Measurements from ENCODE around the gene NDST3. TPM values are rescaled to one million over a fixed set of nuclear protein-coding genes. Genes with fewer than 3 reads are reported as not detected.

The NDST3 gene
- total RNA-seq, 1 experiment from 2014 or later = not detected

DNA sequence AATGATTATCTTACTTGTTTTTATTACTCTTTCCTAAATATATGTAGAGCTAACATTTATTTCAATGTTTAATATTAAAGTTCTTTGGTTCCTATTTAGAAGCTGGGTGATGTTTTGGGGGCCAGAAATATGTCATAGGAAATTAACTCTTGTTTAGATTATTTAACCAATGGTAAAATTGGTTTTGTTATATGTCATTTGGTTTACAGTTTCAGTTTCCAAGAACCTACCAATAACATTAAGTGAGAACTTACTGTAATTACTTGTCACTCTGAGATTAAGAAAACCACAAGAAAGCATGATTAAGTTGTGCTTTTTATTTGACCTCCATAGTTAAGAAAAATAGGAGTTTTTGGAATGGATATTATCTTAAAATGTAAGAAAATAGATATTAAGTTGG lies 121.2 kb downstream of the NDST3 start:
- H3K36me3 ChIP-seq (ENCODE audit: control insufficient read depth, insufficient read depth, low read length) = no peaks in the 10 kb centered on the region
- no peaks in the 10 kb centered on the region for H3K9me3 ChIP-seq (ENCODE audit: control insufficient read depth, insufficient read depth, low read depth, low read length)
- CTCF ChIA-PET = no interaction called here
- no peak for DNase-seq (ENCODE audit: low read depth, low spot score)
- no peaks in the 10 kb centered on the region for H3K27me3 ChIP-seq (ENCODE audit: control insufficient read depth, insufficient read depth, low read length)
- ATAC-seq = no peak
- TF ChIP-seq TCF7L2 (IDR thresholded peaks at IDR 0.05; ENCODE audit: low read depth, low read length) (no peak), SIN3A (IDR thresholded peaks at IDR 0.05; ENCODE audit: borderline replicate concordance, insufficient read depth, low read depth, low read length) (no peak), POLR2AphosphoS5 (IDR thresholded peaks at IDR 0.05; ENCODE audit: low read depth, low read length) (no peak)
- TF ChIP-seq, protein P1, sequence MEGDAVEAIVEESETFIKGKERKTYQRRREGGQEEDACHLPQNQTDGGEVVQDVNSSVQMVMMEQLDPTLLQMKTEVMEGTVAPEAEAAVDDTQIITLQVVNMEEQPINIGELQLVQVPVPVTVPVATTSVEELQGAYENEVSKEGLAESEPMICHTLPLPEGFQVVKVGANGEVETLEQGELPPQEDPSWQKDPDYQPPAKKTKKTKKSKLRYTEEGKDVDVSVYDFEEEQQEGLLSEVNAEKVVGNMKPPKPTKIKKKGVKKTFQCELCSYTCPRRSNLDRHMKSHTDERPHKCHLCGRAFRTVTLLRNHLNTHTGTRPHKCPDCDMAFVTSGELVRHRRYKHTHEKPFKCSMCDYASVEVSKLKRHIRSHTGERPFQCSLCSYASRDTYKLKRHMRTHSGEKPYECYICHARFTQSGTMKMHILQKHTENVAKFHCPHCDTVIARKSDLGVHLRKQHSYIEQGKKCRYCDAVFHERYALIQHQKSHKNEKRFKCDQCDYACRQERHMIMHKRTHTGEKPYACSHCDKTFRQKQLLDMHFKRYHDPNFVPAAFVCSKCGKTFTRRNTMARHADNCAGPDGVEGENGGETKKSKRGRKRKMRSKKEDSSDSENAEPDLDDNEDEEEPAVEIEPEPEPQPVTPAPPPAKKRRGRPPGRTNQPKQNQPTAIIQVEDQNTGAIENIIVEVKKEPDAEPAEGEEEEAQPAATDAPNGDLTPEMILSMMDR (IDR thresholded peaks at IDR 0.05) = no peak
- no peak overlapping the region for H3K4me3 ChIP-seq (ENCODE audit: low read depth in 2 of 2, low read length in 2 of 2)
- in situ Hi-C loops (cut with HindIII; ENCODE audit: low pct_unique_long_range_greater_than_20kb, low sequenced_read_pairs) = no loop called here
- intact Hi-C loops (cut with micrococcal nuclease; ENCODE audit: unreplicated experiment) = no loop called here
- POLR2A ChIA-PET = no interaction called here
- no TSS peak for BruUV-seq (replicated peaks)
- no peaks in the 10 kb centered on the region for H3K4me1 ChIP-seq (ENCODE audit: control insufficient read depth, insufficient read depth, low read length)
- no peak overlapping the region for H3K27ac ChIP-seq (ENCODE audit: low read length)

DNA sequence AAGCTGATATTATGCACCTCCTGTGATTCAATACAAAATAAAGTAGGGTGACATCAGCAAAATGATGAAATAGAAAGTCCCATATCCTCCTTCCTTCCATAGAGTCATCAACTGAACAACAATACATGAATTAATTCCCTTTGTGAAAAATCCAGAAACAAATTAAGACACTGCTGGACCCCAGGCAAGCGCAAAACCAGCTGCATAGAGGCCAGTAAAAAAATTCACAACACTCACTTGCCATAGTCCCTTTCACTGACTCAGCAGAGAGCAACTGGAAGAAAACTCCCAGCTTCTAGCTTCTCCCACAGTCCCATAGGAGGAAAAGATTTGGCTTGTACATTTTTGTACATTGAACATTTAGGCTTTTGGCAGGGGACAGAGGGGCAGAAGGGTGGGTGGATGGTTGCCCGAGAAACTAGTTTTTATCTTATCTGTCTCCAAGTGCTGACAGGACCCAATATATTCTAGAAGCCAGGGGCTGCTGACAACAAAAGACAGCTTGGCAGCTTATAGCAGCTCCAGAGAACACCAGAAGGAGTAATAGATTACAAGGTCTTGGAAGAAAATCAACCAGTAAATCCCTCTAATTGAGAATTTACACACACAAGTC lies 124.6 kb downstream of the NDST3 start:
- Histone ChIP-seq H3K4me3 (ENCODE audit: low read depth in 2 of 2, low read length in 2 of 2) (no peak overlapping the region), H3K4me1 (ENCODE audit: control insufficient read depth, insufficient read depth, low read length) (no peaks in the 10 kb centered on the region), H3K36me3 (ENCODE audit: control insufficient read depth, insufficient read depth, low read length) (no peaks in the 10 kb centered on the region), H3K9me3 (ENCODE audit: control insufficient read depth, insufficient read depth, low read depth, low read length) (no peaks in the 10 kb centered on the region), H3K27ac (ENCODE audit: low read length) (no peak overlapping the region), H3K27me3 (ENCODE audit: control insufficient read depth, insufficient read depth, low read length) (no peaks in the 10 kb centered on the region)
- DNase-seq (ENCODE audit: low read depth, low spot score) = no peak
- ATAC-seq = no peak
- CTCF ChIA-PET = no interaction called here
- TF ChIP-seq SIN3A (IDR thresholded peaks at IDR 0.05; ENCODE audit: borderline replicate concordance, insufficient read depth, low read depth, low read length) (no peak), TCF7L2 (IDR thresholded peaks at IDR 0.05; ENCODE audit: low read depth, low read length) (no peak), POLR2AphosphoS5 (IDR thresholded peaks at IDR 0.05; ENCODE audit: low read depth, low read length) (no peak)
- TF ChIP-seq, protein P1 (IDR thresholded peaks at IDR 0.05) = no peak
- TF ChIP-seq, protein P2, sequence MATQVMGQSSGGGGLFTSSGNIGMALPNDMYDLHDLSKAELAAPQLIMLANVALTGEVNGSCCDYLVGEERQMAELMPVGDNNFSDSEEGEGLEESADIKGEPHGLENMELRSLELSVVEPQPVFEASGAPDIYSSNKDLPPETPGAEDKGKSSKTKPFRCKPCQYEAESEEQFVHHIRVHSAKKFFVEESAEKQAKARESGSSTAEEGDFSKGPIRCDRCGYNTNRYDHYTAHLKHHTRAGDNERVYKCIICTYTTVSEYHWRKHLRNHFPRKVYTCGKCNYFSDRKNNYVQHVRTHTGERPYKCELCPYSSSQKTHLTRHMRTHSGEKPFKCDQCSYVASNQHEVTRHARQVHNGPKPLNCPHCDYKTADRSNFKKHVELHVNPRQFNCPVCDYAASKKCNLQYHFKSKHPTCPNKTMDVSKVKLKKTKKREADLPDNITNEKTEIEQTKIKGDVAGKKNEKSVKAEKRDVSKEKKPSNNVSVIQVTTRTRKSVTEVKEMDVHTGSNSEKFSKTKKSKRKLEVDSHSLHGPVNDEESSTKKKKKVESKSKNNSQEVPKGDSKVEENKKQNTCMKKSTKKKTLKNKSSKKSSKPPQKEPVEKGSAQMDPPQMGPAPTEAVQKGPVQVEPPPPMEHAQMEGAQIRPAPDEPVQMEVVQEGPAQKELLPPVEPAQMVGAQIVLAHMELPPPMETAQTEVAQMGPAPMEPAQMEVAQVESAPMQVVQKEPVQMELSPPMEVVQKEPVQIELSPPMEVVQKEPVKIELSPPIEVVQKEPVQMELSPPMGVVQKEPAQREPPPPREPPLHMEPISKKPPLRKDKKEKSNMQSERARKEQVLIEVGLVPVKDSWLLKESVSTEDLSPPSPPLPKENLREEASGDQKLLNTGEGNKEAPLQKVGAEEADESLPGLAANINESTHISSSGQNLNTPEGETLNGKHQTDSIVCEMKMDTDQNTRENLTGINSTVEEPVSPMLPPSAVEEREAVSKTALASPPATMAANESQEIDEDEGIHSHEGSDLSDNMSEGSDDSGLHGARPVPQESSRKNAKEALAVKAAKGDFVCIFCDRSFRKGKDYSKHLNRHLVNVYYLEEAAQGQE (IDR thresholded peaks at IDR 0.05; ENCODE audit: insufficient read depth in 1 of 2, low read depth in 2 of 2, low read length in 1 of 2) = no peak
- no TSS peak for BruUV-seq (replicated peaks)
- intact Hi-C loops (cut with micrococcal nuclease; ENCODE audit: unreplicated experiment) = no loop called here
- POLR2A ChIA-PET = no interaction called here
- in situ Hi-C loops (cut with HindIII; ENCODE audit: low pct_unique_long_range_greater_than_20kb, low sequenced_read_pairs) = no loop called here

Data from Panc1 (cell line).